ENCODE measurements around the gene ETV5.

The ETV5 gene
- 0.10 to 0.35 reads per million in 2 donors for total RNA-seq

DNA sequence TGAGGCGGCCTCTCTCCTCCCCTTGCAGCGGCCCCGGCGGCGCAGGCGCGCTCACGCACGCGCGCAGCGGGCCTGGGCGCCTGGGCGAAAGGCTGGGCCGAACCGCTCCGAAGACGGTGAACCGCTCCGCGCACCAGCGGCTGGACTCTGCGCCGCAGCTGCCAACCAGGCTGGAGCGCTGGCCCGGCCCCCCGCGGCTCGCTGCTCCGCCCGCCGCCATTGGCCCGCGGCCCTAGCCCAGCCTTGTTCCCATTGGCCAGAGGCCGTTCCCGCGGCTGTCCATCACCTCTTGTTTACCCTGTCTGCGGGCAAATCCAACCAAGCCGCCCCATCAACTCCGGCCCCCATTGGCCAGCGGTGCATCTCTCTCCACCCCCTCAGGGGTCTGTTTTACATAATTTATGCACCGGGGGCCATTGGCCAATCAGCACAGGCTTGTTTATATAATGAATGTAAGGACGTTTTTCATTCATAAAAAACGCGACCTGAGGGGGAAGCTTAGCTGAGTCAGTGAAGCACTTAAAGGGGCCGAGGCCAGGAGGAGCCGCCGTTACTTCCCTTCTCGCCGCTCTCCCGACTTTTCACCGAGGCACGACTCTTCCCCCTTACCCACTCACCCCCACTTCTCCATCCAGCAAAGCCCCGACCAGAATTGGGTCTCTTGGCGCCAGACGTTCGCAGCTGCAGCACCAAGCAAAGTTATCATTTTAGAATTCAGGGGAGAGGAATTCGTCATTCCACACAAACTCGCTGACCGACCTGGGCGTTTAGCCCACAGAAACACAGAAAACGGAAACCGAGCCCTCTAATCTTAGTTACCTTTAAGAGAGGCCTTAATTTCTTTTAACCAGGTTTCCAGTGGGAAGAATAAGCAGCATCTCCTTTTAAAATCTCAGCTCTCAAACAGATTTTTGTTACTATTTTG is at the start of gene ETV5:
Gene ETV5 (minus strand): TSS at position 149 of the 925 bp plus-strand sequence. CDS start 3,221 bp downstream, outside the sequence.
- peak; percentile 91 for DNase-seq

DNA sequence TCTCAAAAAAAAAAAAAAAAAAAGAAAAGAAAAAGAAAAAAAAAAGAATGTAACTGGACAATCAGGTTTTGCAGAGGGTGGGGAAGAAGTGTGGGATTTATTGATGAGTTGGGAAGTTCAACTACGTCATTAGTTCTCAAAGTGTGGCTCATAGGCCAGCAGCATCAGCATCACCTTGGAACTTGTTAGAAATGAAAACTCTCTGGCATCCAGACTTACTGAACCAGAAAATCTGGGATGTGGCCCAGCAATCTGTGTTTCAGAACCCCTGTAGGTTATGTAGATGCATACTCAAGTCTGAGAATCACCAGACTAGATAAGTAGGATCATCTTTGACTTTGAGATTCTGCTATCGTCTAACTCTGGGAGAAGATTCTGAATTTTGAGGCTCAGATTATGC is 45.8 kb upstream of the ETV5 start:
- no peak for DNase-seq

DNA sequence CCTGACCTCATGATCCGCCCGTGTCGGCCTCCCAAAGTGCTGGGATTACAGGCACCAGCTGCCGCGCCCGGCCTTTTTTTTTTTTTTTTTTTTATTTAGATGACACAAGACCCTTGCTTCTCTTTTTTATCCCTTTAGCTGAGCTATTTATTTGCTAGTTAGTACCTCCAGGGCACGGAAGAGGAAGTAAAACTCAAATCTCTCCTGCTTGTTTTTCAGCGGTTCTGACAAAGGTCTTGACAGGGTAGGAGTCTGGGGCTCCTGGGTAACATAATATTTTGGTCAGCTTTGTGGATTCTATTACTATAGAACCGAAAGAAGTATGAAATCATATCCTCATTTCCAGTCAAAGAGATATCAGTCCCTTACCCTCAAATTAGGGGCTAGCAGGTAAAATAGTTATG is 44.0 kb upstream of the ETV5 start:
- DNase-seq: no peak

DNA sequence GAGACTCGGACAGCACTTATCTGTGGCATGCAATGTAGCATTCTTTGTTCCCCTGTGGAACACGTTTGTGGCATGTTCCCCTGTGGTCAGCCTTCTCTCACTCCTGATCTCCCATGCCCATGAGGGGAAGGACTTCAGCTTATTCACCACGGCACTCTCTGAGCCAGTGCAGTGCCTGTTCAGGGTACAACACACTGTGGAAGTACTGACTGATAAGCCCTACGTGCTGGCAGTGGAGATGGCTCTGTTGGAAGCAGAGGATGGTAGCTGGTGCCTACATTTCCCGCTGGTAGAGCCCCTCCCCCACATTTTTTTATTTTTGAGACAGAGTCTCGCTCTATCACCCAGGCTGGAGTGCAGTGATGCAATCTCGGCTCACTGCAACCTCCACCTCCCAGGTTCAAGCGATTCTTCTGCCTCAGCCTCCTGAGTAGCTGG is 43.5 kb upstream of the ETV5 start:
- DNase-seq: no peak

DNA sequence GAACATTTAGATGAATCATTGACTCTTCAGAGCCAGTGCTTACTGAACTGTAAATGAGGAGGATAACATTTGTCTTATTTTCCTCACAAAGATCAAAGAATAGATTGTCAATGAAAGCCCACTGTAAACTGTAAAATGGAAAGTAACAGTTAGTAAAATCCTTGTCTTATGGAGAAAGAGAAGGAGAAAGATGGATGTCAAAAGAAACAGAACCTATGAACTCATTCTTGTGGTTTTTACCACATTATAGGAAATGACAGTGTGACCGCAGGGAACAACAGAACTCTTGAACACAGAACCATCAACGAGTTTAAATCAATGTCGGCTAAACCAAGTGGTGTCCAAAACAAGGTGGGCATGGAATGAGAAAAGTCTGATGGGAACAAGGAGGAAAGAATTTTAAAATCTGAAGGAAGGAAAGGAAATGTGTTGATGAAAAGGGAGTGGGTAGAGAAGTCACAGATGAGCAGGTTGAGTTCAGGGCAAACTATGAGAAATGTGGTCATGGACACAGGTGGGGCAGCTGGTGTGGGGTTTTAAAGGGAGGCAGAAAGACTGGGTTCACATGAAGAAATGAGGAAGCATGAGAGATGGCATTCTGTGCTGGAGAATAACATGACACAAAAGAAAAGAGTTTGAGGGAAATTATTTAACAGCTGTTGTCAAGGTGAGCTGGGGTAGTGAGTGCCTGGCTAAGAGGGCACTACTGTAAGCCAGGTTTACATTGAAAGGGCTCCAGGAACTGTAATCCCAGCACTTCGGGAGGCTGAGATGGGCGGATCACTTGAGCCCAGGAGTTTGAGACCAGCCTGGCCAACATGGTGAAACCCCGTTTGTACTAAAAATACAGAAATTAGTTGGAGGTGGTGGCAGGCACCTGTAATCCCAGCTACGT is 42.4 kb upstream of the ETV5 start:
- no peak for DNase-seq

DNA sequence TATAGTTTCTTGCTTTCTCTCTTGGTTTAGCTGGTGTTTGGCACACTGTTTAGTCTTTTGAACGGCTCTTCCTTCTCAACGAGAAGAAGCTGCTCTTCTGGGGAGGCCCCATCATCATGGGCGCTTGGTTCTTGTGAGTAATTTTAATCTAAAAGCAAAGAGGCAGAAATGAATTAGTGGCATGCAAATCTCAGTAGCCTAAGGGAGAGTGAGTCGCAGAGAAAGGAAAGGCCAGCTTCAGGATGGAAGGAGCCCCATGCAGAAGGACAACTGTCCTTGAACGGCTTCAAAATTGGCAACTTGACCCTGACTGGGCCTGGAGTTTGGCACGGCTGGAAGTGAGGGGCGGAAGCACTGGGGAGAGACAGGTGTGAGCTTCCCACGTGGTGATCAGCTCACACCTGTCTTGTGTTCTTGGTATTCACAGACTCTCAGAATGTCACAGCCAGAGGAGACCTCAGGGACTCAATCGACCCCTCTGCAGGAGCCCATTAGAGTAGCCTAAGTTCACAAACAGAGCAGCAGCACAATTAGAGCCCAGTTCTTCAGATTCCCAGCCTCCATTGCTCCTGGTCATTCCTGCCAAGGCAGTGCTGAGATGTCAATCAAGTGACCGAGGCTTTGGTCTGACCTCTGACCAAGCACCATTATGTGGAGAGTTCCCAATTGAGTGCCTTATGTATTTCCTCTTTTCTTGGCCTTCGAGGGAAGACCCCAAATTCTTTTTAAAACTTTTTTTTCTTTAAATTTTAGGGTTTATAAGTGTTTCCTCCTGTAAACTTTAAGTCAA is 41.3 kb upstream of the ETV5 start:
- no peak for DNase-seq

DNA sequence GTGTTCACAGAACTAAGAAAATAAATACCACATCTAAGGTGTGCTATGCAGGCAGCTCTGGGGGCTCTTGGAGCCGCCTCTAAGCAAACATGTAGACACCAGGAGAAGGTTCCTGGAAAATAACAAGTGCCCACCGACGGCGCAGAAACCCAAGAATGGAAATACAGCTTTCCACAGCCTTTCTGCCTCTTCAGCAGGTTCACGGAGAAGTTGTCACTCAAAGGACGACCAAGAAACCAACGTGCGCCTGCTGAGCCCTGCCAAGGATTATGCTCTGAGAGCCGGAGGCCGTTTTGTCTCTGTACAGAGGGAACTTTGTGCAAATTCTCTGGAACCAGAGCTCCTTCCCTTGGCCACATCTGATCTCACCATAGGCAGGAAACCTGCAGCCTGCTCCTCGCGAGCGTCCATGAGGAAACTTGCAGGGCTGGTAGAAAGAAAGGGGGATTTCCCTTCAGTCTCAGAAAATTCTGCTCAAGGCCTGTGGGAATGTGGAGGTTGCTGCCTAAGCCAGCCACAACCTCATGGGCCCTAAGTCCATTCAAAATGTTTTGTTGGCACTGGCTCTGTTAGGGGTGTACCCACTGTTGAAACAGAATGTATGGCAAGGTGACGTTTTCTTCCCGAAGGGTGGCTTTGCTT is 40.6 kb upstream of the ETV5 start:
- no peak for DNase-seq

DNA sequence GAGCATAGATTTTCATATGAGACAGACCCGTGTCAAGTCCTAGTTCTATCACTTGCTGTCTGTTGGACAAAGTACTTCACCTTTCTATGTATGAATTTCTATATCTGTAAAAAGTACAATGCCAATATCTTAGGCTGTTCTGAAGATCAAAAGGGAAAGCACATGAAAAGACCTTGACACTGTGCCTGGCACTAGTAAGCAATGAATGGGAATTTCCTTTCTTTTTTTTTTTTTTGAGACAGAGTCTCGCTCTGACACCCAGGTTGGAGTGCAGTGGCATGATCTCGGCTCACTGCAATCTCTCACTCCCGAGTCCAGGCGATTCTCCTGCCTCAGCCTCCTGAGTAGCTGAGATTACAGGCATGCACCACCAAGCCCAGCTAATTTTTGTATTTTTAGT is 35.4 kb upstream of the ETV5 start:
- DNase-seq: no peak

DNA sequence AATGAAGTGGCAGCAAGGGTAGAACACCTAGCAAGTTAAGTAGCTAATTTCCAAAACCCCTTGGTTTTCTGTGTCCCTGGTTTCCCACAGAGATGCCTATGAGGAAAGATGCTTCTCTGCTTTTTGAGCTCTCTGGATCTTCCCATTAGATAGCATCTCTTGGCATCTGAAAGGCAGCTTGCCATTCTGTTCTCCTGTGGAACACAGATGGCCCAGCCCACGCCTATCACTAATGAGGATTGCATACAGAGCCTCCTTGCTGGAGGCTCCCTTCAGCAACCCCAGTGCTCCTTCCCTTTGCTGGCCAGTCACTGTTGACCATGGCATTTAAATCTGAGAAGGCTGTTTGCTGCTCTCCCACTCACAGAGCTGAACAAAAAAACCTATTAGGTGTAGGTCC is 34.4 kb upstream of the ETV5 start:
- no peak for DNase-seq

DNA sequence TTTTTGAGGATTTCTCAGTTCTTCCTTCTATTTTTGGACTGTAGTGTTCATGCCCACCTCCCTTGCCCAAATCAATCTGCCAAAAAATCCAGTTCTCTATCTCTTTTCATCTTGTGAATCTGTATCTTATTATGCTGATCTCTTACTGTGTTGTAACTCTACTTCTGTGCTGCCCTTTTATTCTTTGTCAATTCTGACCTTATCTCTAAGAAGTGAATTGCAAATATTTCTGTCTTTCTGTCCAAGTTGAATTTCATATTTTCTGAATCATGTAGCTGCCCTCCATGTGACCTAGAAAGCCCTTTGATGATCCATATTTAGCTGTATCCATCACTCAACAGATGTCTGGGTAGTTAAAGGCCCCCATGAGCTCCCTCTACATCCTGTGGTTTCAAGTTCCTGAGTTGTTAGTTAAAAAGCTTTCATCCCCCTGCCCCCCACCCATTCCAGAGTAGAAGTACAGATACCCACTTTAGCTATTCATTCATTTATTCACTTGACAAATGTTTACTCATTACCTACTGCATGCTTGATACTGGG is 33.6 kb upstream of the ETV5 start:
- no peak for DNase-seq

DNA sequence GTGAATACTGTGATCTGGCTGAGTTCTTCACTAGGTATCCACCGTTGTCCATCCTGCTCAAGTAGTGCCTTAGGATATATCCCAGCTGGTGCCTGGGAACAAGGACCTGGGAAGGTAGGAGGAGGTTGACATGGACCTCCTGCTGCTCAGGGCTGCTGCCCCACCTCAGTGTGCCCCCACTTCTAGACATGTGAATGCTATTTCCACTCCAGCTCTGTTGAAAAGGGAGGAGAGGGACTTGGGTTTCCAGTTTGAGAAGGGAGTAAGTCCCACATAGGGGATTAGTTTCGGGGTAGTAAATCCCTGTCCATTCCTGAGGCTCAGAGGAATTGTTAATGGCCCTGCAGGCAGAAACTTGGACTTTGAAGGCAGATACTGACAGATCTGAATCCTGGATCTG is 32.9 kb upstream of the ETV5 start:
- DNase-seq: no peak

DNA sequence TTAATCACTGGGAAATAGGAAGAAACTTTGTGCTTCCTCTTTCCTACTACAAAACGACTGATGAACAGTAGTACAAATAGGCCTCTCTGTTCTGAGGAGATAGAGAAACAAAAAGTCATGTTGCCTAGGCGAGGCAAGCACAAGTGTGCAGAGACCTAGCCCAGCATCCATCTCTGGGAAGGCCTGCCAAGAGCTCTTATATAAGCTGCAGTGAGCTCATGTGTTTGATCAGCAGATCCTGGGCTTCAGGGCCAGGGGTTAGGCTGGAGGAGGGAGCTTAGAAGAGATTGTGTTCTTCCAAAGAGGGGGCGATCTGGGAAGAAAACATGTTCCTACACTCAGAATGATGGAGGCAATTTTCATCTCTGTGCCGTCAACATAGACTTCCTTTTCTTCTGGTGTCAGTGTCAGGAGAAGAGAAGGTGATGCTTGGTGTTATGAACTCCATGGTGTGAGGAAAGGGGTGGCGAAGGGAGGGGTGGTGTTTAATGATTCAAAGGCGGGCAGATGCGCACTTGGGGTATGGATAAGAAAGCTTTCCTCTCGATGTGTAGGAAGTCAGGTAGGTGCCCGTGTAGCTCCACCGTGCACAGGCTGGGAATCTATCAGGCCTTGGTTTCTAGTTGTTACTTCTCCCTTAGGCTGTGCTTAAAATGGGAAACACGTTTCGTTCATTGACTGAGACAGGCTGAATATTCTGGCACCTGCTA is 29.5 kb upstream of the ETV5 start:
- DNase-seq: no peak

DNA sequence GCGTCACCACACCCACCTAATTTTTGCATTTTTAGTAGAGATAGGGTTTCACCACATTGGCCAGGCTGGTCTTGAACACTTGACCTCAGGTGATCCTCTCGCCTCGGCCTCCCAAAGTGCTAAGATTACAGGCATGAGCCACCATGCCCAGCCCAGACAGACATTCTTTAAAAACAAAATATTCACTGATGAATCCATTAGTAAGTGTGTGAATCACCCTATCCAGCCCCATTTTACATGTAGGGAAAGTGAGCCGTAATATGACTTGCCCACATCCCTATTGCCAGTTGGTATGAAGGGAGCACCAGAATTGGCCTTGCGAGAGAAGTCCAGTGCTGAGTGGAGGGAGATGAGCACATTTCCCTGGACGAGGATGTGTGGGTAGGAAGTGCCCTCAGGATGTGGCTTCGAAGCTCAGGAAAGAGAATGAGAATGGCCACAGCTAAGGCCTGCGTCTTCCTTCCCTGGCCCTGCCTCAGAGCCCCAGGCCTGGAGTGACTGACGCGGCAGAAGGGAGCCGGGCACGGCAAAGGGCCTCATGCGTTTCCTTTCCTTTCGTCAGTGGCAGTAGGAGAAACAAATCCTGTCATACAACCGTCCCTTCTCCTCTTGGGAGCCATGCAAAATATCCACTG is 28.3 kb upstream of the ETV5 start:
- no peak for DNase-seq

DNA sequence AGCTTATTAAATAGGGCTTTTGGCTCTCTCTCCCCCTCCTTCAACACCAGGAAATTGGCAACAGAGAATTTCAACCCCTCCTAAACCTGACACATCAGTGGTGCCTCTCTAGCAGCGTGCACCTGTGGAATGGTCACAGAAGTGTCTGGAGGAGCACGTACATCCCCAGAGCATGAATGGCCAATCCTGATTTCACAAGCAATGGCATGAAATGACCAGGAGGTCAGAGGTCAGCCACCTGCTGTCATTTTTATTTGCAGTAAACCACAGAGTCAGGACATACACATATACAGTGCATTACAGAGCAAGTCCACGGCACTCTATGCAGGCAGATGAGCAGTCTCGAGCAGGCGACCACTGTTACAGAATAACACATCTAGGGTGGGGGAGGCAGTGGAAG is 25.1 kb upstream of the ETV5 start:
- DNase-seq: no peak

DNA sequence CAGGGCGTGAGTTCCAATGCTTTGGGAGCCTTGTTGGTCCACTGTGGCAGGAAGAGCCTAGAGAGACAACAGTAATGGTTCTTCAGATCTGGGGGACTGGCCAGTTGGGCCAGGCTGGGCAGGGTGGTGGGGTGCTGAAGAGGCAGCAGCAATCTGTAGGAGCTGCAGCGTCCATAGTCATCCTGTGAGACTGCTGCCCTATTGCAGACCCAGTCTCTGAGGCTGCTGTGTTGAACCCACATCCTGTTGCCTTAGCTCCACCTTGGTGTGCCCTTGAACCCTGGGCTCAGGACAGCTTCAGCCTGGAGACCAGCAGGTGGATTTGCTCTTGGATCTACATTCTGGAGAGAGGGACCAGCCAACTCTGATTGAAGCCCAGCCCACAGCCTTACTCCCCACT is 23.6 kb upstream of the ETV5 start:
- no peak for DNase-seq

DNA sequence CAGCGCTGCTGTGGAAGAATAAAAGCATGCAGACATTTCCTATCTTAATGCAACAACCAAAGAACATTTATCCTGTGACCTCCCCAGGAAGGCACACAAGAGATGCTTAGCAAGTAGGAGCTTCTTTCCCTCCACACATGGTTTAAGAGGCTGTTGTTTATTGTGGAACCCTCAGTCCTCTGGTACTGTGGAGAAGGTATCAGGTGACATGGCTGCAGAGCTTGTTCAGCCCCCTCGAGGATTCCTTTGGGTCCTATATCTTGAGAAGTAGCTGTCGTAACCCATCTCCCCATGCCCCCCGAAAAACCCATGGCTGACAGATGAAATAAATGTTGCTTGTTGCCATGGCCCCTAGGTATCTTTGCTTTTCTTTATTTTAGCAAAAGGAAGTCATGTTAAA is 20.3 kb upstream of the ETV5 start:
- DNase-seq: no peak

DNA sequence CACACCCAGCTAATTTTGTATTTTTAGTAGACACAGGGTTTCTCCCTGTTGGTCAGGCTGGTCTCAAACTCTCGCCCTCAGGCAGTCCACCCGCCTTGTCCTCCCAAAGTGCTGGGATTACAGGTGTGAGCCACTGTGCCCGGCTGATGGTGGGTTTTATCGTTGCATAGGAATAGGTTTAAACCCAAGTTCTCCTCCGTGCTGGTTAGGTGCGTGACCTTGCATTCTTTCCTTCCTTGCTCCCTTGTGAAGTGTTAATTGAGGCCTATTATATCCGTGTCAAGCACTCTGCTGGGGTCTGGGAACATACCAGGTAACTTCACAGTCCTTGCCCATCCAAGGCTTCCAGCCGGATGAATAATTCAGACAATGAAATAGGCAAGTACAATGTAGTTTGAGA is 19.3 kb upstream of the ETV5 start:
- DNase-seq: no peak

DNA sequence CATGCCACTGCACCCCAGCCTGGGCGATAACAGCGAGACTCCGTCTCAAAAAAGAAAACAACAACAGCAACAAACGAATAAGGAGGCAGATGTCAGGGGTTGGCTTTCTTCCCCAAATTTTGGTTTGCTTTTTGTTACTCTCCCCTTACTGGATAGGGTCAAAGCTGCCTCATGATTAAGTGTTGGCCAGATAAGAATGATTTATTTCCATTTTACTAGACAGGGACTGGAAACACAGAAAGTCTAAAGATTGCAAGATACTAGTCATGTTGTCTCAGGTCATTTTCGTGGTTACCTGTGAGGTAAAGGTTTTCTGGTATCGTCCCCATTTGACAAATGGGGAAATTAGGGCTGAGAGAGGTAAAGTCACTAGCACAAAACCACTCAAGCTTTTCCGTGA is 18.6 kb upstream of the ETV5 start:
- no peak for DNase-seq

DNA sequence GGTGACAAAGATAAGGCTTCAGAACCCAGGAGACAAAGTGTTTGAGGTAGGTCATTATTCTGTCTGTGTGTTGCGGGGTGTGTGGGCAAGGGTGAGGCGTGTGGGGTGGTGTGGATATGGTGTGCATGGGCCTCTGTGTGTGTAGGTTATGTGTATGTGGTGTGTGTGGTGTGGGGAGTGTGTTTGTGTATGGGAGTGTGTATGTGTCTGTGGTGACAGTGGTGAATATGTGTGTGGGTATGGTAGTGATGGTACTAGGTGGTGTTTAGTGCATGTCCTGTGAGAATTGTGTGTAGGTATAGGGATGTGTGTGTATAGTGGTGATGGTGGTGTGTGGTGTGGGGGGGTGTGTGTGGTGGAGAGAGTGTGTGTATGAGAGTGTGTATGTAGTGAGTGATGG is 16.2 kb upstream of the ETV5 start:
- no peak for DNase-seq

DNA sequence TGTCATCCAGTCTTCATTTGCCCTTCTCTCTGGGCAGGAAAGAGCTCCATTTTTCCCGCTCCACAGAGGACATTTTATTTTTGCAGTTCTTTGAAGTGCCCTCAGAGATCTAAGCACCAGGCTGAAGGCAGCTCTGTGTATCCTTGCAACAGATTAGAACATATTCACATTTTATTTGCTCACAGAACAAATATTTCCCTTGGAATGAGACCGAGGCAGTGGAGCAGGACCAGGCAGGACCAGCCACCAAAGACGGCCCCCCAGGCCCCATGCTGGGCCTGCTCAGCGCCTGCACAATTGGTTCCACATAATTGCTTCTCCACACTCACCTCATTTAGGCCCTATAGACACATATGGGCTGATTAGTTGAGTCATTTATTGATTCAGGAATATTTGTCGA is 15.7 kb upstream of the ETV5 start:
- DNase-seq: no peak

DNA sequence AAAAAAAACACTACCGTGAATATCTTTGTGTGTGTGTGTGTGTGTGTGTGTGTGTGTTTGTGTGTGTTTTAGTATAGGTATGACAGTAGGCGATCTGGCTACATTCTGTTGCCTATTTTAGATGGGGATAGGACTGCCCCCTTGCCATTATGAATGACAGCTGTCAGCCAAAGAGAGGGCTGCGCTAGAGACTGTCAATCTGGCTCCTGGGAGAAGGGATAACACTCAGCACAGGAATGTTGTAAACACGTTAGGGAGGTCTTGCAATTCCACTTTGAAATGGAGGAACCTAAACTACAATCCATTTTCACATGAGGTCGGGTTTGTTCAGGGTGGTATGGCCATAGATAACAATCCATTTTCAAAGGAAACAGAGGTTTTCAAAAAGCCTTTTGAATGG is 14.1 kb upstream of the ETV5 start:
- DNase-seq: no peak

Data from activated gamma-delta T cell (primary cell).